Mucosa of rectum (tissue), 2 donors: ENCODE results near the gene KRTAP3-3.

ENCODE experiments used
- H3K27ac ChIP-seq, 2 donors: one replicate each; pipeline ENCODE4 v1.7.0; 2013; ENCODE audit warnings: inconsistent platforms in 2 of 2, low read depth in 2 of 2, low read length in 2 of 2
- H3K27me3 ChIP-seq, 2 donors: one replicate each; pipeline ENCODE4 v1.7.0; 2013; ENCODE audit warnings: low read length in 2 of 2; ENCODE audit not compliant: control insufficient read depth in 2 of 2, insufficient read depth in 2 of 2
- H3K36me3 ChIP-seq, 2 donors: one replicate each; pipeline ENCODE4 v1.7.0; 2013; ENCODE audit warnings: low read length in 2 of 2; ENCODE audit not compliant: control insufficient read depth in 2 of 2, insufficient read depth in 2 of 2
- H3K4me1 ChIP-seq, 2 donors: one replicate each; pipeline ENCODE4 v1.7.0; 2013; ENCODE audit warnings: low read length in 2 of 2, mild to moderate bottlenecking in 1 of 2; ENCODE audit not compliant: control insufficient read depth in 2 of 2, insufficient read depth in 2 of 2
- H3K4me3 ChIP-seq, 2 donors: one replicate each; pipeline ENCODE4 v1.7.0; 2013; ENCODE audit warnings: low read length in 2 of 2
- H3K9ac ChIP-seq, 2 donors: one replicate each; pipeline ENCODE4 v1.7.0; 2013; ENCODE audit warnings: low read length in 2 of 2, low read depth in 1 of 2, mild to moderate bottlenecking in 1 of 2
- H3K9me3 ChIP-seq, 2 donors: one replicate each; pipeline ENCODE4 v1.7.0; 2013; ENCODE audit warnings: low read length in 2 of 2; ENCODE audit not compliant: control insufficient read depth in 2 of 2
- donor health status: healthy.
- donor health status: Normal muscosa, but diverticular disease.

Gene KRTAP3-3

GRCh38 chr17:40986920-40987319, 7.0 kb downstream of the KRTAP3-3 start:
- no peaks in the 10 kb centered on the region for H3K9me3 ChIP-seq
- H3K27me3 ChIP-seq, result peaks cover 0 to 5% of the 10 kb centered on the region in 2 donors
- H3K27ac ChIP-seq, result no peak overlapping the region
- H3K9ac ChIP-seq, result no peak overlapping the region
- H3K4me1 ChIP-seq, result no peaks in the 10 kb centered on the region
- no peaks in the 10 kb centered on the region for H3K36me3 ChIP-seq
- no peak overlapping the region for H3K4me3 ChIP-seq

GRCh38 chr17:40984226-40984625, 9.7 kb downstream of the KRTAP3-3 start, which contains the start of gene KRT40:
TSS of gene KRT40 (minus strand) at chr17:40984326. CDS start at chr17:40984273, 53 bp downstream.
- Histone ChIP-seq H3K9ac (no peak within 1 kb of the TSS), H3K4me3 (no peak within 1 kb of the TSS), H3K27ac (no peak within 1 kb of the TSS), H3K9me3 (no peaks in the 10 kb centered on the region), H3K36me3 (no peaks in the 10 kb centered on the region), H3K27me3 (peaks cover 0 to 5% of the 10 kb centered on the region in 2 donors), H3K4me1 (no peaks in the 10 kb centered on the region)

GRCh38 chr17:40981115-40981514, 12.8 kb downstream of the KRTAP3-3 start:
- no peaks in the 10 kb centered on the region for H3K4me1 ChIP-seq
- no peak overlapping the region for H3K9ac ChIP-seq
- peaks cover 4 to 9% of the 10 kb centered on the region in 2 donors for H3K27me3 ChIP-seq
- no peak overlapping the region for H3K27ac ChIP-seq
- H3K9me3 ChIP-seq, result no peaks in the 10 kb centered on the region
- no peaks in the 10 kb centered on the region for H3K36me3 ChIP-seq
- no peak overlapping the region for H3K4me3 ChIP-seq

GRCh38 chr17:40980596-40980995, 13.4 kb downstream of the KRTAP3-3 start:
- Histone ChIP-seq H3K4me3 (no peak overlapping the region), H3K9ac (no peak overlapping the region)

DNA sequence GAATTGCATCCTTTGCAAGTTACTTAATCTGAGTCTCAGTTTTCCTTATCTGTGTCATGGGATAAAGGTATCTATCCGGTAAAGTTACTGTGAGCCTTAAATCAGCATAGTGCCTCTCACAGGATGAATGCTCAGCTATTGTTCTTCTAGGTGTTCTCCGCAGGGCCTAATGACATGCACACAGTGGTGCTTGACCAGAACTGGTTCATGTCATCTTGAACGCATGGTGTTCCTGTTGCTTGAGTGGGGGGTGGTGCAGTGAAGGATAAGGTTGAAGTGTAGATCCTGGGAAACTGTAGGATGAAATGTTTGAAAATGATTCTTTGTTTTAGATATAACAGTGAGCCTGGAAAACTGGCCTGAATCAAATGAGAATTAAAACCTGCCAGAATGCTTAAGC, 13.8 kb downstream of the KRTAP3-3 start:
- Histone ChIP-seq H3K36me3 (no peaks in the 10 kb centered on the region), H3K27me3 (peaks cover 5 to 9% of the 10 kb centered on the region in 2 donors), H3K9me3 (no peaks in the 10 kb centered on the region), H3K27ac (no peak overlapping the region), H3K4me3 (no peak overlapping the region), H3K9ac (no peak overlapping the region), H3K4me1 (no peaks in the 10 kb centered on the region)

More at GRCh38 chr17:40980596-40980995, 13.4 kb downstream of the KRTAP3-3 start:
- H3K36me3 ChIP-seq, result no peaks in the 10 kb centered on the region
- peaks cover 5 to 9% of the 10 kb centered on the region in 2 donors for H3K27me3 ChIP-seq
- no peaks in the 10 kb centered on the region for H3K9me3 ChIP-seq
- no peaks in the 10 kb centered on the region for H3K4me1 ChIP-seq
- no peak overlapping the region for H3K27ac ChIP-seq

- Histone ChIP-seq H3K27me3 (peaks cover 4 to 5% of the 10 kb centered on the region in 2 donors), H3K9me3 (no peaks in the 10 kb centered on the region), H3K27ac (no peak overlapping the region), H3K4me1 (no peaks in the 10 kb centered on the region), H3K4me3 (no peak overlapping the region), H3K9ac (no peak overlapping the region), H3K36me3 (no peaks in the 10 kb centered on the region)
Observed at GRCh38 chr17:40978575-40979151, 15.3 kb downstream of the KRTAP3-3 start.

GRCh38 chr17:40975516-40975915, 18.4 kb downstream of the KRTAP3-3 start:
- H3K27ac ChIP-seq, result no peak overlapping the region
- H3K27me3 ChIP-seq, result peaks cover 4 to 5% of the 10 kb centered on the region in 2 donors
- no peaks in the 10 kb centered on the region for H3K36me3 ChIP-seq
- H3K9me3 ChIP-seq, result no peaks in the 10 kb centered on the region
- H3K9ac ChIP-seq, result no peak overlapping the region
- H3K4me3 ChIP-seq, result no peak overlapping the region
- no peaks in the 10 kb centered on the region for H3K4me1 ChIP-seq

DNA sequence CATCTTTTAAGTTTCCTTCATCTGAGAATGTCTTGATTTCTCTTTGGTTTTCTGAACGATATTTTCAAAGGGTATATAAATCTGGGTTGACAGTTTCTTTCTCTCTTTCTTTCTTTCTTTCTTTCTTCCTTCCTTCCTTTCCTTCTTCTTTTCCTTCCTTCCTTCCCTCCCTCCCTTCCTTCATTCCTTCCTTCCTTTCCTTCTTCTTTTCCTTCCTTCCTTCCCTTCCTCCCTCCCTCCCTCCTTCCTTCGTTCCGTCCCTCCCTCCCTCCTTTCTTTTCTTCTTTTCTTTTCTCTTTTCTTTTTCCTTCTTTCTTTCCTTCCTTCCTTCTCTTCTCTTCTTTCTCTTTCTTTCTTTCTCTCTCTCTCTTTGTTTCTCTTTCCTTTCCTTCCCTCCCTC, 19.6 kb downstream of the KRTAP3-3 start:
- Histone ChIP-seq H3K9me3 (no peaks in the 10 kb centered on the region), H3K27ac (no peak overlapping the region), H3K4me1 (no peaks in the 10 kb centered on the region), H3K9ac (no peak overlapping the region), H3K4me3 (no peak overlapping the region), H3K36me3 (no peaks in the 10 kb centered on the region), H3K27me3 (peaks cover 4 to 5% of the 10 kb centered on the region in 2 donors)

GRCh38 chr17:40967582-40967981, 26.4 kb downstream of the KRTAP3-3 start:
- Histone ChIP-seq H3K4me1 (no peaks in the 10 kb centered on the region), H3K9me3 (no peaks in the 10 kb centered on the region), H3K27me3 (no peaks in the 10 kb centered on the region), H3K36me3 (no peaks in the 10 kb centered on the region), H3K4me3 (no peak overlapping the region), H3K9ac (no peak overlapping the region), H3K27ac (no peak overlapping the region)

GRCh38 chr17:40966848-40967247, 27.1 kb downstream of the KRTAP3-3 start, which contains the start of gene KRT39:
TSS of gene KRT39 (minus strand) at chr17:40966948. CDS start at chr17:40966856, 92 bp downstream.
- H3K4me1 ChIP-seq, result no peaks in the 10 kb centered on the region
- no peaks in the 10 kb centered on the region for H3K27me3 ChIP-seq
- no peak within 1 kb of the TSS for H3K27ac ChIP-seq
- H3K4me3 ChIP-seq, result no peak within 1 kb of the TSS
- no peak within 1 kb of the TSS for H3K9ac ChIP-seq
- no peaks in the 10 kb centered on the region for H3K9me3 ChIP-seq
- no peaks in the 10 kb centered on the region for H3K36me3 ChIP-seq
